ENCODE measurements around the gene TAF10. TPM values are rescaled to one million over a fixed set of nuclear protein-coding genes. Genes with fewer than 3 reads are reported as not detected.

Gene TAF10
- total RNA-seq, 4 donors from 2014 or later, result 55.9 to 90.8 (median 74.5) TPM

DNA sequence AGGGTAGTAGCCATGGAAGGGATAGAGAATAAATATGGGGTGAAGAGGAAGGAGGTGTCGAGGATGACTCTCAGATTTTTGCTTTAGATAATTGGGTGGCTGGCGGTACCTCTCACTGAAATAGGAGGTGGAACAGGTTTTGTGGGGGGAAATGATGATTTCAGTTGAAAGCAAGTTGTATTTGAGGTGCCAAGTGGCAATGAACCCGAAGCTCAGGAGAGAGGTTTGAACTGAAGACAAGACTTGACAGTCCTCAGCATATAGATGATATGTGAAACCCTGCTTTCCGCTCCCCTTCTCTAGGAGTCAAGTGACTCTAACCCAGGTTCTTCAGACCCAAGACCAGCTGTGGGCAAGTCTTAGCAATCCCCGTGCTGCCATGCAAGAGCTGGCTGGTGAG is 42.3 kb downstream of the TAF10 start:
- Histone ChIP-seq H3K4me3 (no peak overlapping the region), H3K27ac (no peak overlapping the region), H3K9me3 (no peaks in the 10 kb centered on the region), H3K36me3 (no peaks in the 10 kb centered on the region), H3K27me3 (no peaks in the 10 kb centered on the region), H3K4me1 (no peaks in the 10 kb centered on the region)
- no peak for DNase-seq
- no peak for TF ChIP-seq POLR2A (IDR thresholded peaks at IDR 0.05)
- TF ChIP-seq, protein P1, sequence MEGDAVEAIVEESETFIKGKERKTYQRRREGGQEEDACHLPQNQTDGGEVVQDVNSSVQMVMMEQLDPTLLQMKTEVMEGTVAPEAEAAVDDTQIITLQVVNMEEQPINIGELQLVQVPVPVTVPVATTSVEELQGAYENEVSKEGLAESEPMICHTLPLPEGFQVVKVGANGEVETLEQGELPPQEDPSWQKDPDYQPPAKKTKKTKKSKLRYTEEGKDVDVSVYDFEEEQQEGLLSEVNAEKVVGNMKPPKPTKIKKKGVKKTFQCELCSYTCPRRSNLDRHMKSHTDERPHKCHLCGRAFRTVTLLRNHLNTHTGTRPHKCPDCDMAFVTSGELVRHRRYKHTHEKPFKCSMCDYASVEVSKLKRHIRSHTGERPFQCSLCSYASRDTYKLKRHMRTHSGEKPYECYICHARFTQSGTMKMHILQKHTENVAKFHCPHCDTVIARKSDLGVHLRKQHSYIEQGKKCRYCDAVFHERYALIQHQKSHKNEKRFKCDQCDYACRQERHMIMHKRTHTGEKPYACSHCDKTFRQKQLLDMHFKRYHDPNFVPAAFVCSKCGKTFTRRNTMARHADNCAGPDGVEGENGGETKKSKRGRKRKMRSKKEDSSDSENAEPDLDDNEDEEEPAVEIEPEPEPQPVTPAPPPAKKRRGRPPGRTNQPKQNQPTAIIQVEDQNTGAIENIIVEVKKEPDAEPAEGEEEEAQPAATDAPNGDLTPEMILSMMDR (IDR thresholded peaks at IDR 0.05), result no peak

DNA sequence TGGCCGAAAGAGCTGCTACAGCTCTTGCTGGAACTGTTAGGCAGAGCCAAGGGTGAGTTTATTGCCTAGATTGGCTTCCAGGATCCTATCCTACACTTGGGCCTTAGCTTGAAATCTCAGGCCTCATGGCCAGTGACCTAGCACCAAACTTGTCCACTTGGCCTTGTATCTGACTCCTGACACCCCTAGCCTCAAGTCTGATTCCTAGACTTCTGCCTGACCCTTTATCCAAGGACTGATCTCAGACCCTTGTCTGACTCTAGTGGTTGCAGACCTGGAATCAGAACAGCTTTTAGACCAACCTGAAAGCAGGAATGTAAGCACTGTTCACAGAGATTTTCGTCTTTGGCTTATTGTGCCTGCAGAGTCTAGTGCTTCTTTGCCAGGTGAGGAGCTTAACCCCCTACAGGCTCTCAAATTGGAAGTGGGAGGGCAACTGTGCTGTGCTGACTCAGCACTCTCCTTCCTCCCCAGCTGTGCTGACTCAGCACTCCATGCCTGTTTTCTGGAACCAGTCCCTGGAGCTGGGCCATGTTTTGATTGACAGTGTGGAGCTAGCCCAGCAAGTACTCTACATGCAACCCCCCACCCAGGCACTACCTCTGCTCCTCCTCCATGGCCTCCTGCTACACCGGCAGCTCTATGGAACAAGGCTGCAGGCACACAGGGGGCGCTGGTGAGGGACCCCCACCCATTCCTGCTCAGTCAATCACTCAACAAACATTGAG is 43.7 kb downstream of the TAF10 start:
- TF ChIP-seq, protein P1 (IDR thresholded peaks at IDR 0.05), result no peak
- TF ChIP-seq POLR2A (IDR thresholded peaks at IDR 0.05), result no peak
- Histone ChIP-seq H3K36me3 (no peaks in the 10 kb centered on the region), H3K27me3 (no peaks in the 10 kb centered on the region), H3K4me1 (no peaks in the 10 kb centered on the region), H3K9me3 (no peaks in the 10 kb centered on the region), H3K27ac (no peak overlapping the region), H3K4me3 (no peak overlapping the region)
- no peak for DNase-seq

DNA sequence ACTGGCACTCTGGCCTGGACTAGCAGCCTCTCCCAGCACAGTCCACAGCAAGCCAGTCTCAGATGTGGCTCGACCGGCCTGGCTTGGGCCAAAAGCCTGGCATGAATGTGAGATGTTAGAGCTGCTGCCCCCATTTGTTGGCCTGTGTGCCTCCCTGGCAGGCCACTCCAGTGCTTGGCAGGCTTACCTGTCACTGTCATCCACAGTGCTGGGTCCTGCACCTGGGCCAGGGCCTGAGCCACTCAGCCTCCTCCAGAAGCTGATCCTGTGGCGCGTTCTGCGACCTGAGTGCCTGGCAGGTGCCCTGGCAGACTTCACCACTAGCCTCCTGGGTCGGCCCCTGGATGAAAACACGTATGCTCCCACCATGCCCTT is 44.7 kb downstream of the TAF10 start:
- Histone ChIP-seq H3K4me1 (no peaks in the 10 kb centered on the region), H3K27ac (no peak overlapping the region), H3K4me3 (no peak overlapping the region), H3K9me3 (no peaks in the 10 kb centered on the region), H3K36me3 (no peaks in the 10 kb centered on the region), H3K27me3 (no peaks in the 10 kb centered on the region)
- TF ChIP-seq, protein P1 (IDR thresholded peaks at IDR 0.05), result no peak
- no peak for TF ChIP-seq POLR2A (IDR thresholded peaks at IDR 0.05)
- no peak for DNase-seq

DNA sequence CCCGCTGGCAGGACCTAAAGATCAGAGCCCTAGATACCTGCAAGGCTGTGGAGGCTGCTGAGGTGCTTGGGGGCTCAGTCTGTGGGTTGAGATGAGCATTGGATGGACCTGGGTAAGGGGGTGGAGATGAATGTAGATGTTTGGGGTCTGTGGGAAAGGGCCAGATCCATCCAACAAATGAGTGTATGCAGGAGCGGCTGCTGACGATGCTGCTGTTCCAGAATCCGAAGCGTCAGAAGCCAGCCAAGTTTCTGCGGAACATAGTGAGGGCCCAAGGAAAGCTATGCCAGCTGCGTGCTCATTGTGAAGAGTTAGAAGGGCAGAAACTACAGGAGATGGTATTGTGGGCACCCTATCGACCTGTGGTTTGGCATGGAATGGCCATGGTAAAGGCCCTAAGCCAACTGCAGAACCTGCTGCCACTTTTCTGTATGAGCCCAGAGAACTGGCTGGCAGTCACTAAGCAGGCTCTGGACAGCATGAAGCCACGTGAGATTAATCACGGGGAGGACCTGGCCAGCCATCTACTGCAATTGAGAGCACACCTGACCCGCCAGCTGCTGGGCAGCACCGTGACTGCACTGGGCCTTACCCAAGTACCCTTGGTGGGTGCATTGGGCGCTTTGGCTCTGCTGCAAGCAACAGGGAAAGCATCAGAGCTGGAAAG is 45.2 kb downstream of the TAF10 start:
- H3K4me3 ChIP-seq, result no peak overlapping the region
- no peak for TF ChIP-seq POLR2A (IDR thresholded peaks at IDR 0.05)
- TF ChIP-seq, protein P1 (IDR thresholded peaks at IDR 0.05), result no peak
- no peaks in the 10 kb centered on the region for H3K36me3 ChIP-seq
- no peaks in the 10 kb centered on the region for H3K9me3 ChIP-seq
- no peaks in the 10 kb centered on the region for H3K4me1 ChIP-seq
- no peak for DNase-seq
- H3K27ac ChIP-seq, result no peak overlapping the region
- H3K27me3 ChIP-seq, result no peaks in the 10 kb centered on the region

DNA sequence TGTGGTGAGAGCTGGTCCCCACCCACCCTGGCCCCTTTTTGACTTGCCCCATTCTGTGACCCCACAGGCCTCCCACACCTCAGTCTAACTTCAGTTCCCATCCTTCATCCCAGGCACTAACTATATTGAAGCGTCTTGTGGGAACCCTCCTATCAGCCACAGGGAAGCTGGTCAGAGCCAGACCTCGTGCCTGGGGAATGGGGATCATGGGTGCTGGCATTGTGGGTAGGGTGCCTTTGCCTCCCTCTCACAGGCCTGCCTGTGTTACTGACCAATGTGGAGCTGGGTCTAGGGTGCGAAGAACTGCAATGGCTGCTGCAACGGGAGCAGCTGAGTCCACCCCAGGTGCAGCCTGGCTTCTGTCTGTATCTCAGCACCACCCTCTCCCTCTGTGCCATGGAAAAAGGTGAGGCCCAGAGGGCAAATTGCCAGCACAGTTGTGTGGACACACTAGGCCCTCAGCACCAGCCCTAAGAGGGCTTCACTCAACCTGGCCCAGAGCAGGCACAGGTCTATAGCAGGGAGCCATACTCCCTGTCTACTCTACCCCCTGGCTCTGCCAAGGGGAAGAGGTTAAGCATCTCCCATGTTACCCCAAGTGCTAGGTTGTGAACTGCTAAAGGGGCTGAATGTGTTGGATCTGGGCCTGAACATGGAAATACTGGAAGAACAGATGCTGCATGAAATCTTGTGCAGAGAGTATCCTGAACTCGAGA is 45.9 kb downstream of the TAF10 start:
- H3K4me1 ChIP-seq, result no peaks in the 10 kb centered on the region
- H3K36me3 ChIP-seq, result no peaks in the 10 kb centered on the region
- H3K27ac ChIP-seq, result no peak overlapping the region
- no peak overlapping the region for H3K4me3 ChIP-seq
- no peak for TF ChIP-seq POLR2A (IDR thresholded peaks at IDR 0.05)
- TF ChIP-seq, protein P1 (IDR thresholded peaks at IDR 0.05), result no peak
- H3K9me3 ChIP-seq, result no peaks in the 10 kb centered on the region
- no peak for DNase-seq
- no peaks in the 10 kb centered on the region for H3K27me3 ChIP-seq
